IPS-18c (cell line): Measurements from ENCODE around the gene E2F3.
"Not testable (repeated sequence)": the region's sequence is repeated elsewhere in the genome, so short reads cannot be mapped to it uniquely, and the experiment has no call there.

Experiments used
- H3K4me3 ChIP-seq: 2 replicates; pipeline ENCODE4 v1.7.0; 2013; ENCODE audit warnings: low read depth, mild to moderate bottlenecking, low read length, moderate library complexity; ENCODE audit not compliant: insufficient read depth
- H3K9me3 ChIP-seq: one replicate; pipeline ENCODE4 v1.6.1; 2013; ENCODE audit warnings: mild to moderate bottlenecking, low read length, moderate library complexity; ENCODE audit not compliant: control insufficient read depth, insufficient read depth

Gene E2F3

DNA sequence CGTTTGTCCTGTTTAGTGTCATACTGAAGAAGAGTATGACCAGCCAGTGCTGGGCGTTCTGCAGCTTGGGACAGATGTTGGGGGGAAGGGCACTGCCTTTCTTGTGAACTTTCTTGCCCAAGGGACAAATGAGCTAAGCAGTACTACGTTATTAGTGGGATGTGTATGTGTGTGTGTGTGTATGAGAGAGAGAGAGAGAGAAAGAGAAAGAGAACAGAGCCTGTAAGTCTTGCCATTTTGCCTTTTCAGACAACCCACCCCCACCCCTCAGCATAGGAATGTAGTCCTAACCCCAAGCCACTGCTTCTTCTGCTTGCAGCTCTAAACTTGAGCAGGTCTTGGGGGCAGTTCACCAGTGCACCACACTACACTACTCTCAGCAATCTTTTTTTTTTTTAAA lies 45.5 kb downstream of the E2F3 start:
- Histone ChIP-seq H3K4me3 (no peak overlapping the region), H3K9me3 (no peaks in the 10 kb centered on the region)

DNA sequence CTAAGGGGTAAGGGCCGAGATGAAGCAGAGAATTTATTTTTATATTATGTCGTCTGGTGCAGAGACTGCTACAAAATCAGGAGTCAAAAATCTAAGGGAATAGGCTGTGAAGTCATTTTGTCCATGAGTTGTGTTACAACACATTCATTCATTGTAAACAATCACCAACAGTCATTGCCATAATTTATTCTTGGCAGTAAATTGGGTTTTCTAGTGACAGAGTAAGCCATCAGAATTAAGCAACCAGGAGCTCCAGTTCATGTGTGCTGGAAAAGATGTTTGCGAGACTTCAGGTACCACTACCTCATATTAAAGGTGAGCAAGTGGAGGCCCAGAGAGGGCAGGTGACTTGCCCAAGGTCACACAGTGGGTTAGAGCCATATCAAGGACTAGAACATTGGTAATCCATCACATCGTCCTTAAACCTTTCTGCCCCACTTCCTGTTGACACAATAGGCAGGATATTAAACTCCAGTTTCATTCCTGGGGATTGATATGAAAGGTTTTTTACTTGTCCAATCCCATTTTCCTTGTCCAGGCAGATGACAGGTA lies 46.0 kb downstream of the E2F3 start:
- H3K4me3 ChIP-seq = no peak overlapping the region
- H3K9me3 ChIP-seq = no peaks in the 10 kb centered on the region

DNA sequence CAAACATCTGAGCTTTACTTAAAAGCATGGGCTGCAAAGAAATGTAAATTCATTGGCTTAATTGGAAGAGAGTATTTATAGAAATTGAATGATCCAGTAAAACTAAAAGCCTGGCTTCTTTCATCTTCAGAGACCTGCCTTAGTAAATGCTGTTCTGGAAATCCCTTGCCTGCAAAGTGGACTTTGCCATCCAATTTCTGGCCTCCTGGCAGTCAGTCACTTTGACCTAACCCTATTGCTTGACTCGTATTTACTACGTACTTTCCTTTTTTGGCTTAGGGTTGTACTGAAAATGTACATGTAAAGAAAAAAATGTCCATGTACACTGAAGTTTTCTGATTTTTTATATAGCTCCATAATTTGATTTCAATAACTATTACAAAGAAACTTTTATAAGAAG lies 47.1 kb downstream of the E2F3 start:
- no peak overlapping the region for H3K4me3 ChIP-seq

DNA sequence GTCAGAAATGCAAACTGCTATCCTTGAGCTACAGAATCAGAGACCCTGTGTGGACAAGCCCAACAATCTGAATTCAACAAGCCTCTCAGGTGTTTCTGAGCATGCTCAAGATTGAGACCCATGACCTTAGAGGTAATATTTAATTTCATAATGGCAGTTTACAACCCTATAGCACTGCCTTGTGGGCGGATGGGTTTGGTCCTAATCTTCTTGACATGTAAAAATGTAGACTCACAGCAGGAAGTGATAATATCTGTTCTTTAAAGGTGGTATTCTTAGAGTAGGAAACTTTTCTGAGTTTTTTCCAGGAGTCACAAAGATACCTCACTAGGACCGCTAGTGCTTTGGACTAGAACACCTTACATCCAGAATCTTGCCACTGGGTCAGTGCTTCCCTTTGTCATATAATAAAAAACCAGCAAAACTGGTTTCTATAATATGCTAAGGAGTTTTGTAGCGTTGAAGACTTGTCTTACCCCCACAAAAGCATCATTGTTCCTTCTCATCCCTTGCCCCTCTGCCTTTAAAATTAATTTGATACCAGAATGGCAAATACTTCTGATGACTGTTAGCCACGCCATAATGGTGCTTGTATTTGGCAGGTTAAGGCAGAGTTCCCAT lies 52.6 kb downstream of the E2F3 start:
- Histone ChIP-seq H3K4me3 (no peak overlapping the region), H3K9me3 (no peaks in the 10 kb centered on the region)

More for the DNA sequence above, 47.1 kb downstream of the E2F3 start:
- H3K9me3 ChIP-seq = no peaks in the 10 kb centered on the region

DNA sequence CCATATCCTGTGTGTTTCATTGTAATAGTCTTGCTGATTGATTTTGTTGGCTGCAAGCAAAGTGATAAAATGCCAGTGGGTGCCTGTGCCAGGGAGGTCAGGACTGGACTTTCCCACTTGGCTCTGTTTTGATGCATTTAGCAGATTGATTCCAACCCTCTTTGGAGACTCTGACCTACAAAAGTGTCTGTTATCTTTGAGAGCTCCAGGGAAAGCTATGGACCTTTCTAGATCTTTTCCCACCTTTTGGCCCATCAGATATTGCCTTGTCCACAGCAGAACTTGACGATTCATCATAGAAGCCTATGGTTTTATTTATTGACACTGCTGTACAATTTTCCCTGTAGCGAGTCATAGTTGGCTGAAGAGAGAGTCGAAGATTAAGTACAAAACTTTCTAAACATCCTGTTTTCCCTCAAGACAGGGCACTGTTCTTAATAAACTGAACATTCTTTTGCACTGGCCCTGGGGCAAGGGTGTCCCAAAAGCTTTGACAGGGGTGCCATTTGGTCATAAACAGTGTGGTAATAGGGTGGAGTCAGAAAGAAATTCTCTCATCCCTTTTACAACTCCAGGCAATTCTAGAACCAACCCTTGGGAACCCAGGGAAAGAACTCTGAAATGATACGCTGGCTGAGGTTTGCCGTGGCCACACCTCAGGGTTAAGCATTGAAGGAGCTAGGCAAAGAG lies 53.7 kb downstream of the E2F3 start:
- no peak overlapping the region for H3K4me3 ChIP-seq
- H3K9me3 ChIP-seq = no peaks in the 10 kb centered on the region

DNA sequence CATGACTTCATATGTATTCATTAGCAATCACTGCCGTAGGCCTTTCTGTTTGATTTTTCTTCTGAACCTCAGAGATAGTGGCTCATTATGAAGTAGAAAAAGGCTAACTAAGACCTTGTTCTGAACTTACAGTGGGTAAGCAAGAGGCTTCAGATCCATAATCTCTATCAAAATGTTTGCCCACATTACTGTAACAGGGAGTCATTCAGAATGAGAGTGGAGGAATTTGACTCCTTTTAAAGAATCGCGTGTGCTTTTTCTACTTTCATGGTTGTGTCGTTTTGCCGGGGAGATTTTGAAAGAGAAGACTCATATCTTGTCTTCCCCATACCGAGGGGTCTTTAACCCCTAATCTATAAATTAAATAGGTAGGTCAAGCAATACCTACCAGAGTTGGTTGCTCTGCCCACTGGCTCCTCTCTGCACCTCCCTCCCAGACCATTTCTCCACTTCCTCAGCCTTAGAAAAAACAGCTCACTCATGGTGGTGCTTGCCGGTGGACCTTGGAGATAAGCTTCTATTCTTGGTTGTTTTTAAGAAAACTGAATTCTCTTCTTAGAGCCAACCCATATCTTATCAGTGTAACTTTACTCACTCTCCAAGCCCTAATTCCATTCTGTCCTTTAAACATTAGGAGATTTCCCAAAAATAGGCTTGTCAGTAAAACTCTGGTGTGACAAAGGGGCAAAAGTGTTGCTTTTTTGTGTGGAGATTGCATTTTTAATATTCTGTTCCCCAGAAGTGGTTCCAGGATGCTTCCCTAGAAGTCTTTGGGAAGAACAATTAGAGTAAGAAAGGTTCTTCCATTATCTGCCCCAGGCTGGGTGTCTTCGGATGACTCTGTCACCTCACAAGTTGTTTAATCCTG lies 56.6 kb downstream of the E2F3 start:
- H3K4me3 ChIP-seq = no peak overlapping the region
- no peaks in the 10 kb centered on the region for H3K9me3 ChIP-seq

DNA sequence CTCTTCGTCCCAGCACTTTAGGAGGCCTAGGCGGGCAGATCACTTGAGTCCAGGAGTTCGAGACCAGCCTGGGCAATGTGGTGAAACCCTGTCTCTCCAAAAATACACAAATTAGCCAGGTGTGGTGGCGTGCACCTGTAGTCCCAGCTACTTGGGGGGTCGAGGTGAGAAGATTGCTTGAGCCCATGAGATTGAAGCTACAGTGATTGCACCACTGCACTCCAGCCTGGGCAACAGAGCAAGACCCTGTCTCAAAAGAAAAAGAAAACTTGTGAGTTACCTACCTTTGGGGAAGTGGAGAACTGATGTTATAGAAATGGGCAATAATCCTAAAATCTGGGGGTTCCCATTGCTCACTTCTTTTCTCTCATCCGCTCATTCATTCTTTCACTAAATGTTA lies 58.0 kb downstream of the E2F3 start:
- H3K9me3 ChIP-seq = peaks cover 2% of the 10 kb centered on the region
- H3K4me3 ChIP-seq = no peak overlapping the region

DNA sequence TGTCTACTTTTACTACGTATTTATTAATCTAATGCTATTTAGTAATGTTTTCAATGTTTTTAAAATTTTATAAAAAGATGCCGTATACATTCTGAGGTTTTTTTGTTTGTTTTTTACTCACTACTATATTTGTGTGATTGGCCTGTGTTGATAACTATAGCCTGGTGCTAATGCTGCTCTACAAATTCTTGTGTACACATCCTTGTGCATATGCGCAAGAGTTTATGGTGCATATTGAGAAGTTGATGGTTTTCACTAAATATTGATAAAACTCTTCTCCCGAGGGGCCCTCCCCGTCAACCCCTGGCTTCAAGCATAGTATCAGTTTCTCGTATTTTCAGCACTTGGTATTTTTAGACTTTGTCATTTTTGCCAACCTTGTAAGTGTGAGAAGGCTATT lies 59.9 kb downstream of the E2F3 start:
- Histone ChIP-seq H3K4me3 (no peak overlapping the region), H3K9me3 (peaks cover 2% of the 10 kb centered on the region)

DNA sequence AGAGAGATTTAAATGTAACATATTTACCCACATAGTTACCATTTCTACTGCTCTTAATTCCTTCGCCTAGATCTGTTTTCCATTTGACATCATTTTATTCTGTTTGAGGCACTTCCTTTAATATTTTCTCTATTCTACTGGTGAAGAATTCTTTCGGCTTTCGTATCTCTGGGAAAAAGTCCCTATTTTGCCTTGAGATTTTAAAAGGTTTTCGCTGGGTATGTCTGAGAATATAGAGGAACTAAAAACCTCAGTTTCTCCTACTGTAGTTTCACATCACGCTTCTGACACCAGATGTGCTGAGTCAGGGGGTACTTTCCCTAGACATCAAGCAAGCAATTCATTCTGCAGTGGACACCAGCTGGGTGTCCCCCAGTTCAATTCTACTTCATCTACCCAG lies 61.7 kb downstream of the E2F3 start:
- Histone ChIP-seq H3K4me3 (no peak overlapping the region), H3K9me3 (peaks cover 2% of the 10 kb centered on the region)

DNA sequence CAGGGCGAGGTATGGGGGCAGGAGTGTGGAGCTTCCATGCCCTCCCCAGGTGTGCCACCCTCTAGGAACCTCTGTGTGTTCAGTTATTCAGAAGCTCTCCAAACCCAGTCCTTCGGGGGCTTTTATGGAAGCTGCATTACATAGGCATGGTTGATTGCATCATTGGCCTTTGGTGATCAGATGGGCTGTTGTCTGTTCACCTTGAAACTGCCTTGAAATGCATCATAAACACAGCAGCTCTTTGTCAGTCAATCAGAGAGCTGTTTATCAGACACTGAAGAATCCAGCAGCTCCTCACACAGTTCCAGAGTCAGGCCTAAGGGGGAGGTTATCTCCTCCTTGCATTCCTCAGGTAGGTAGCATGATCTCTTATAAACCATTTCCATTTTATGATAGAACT lies 62.4 kb downstream of the E2F3 start:
- Histone ChIP-seq H3K4me3 (no peak overlapping the region), H3K9me3 (peaks cover 2% of the 10 kb centered on the region)

DNA sequence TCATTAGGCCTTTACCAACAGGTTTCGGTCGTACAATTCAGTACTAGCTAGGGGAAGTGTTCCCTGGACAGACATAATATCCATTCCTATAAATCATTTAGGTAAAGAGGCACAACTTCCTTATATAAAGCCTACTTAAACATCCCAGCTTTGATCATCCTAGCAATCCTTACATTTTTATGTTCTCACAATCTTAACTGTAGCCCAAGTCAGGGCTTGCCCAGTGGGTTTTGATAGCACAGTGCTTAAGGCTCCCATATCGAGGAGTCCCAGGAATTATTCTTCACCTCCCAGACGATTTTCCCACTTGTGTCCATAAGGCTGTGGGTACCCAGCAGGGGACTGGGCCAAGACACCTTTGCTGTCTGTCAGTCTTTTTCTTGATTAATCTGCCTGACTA lies 63.2 kb downstream of the E2F3 start:
- H3K9me3 ChIP-seq = peaks cover 2% of the 10 kb centered on the region
- H3K4me3 ChIP-seq = no peak overlapping the region

DNA sequence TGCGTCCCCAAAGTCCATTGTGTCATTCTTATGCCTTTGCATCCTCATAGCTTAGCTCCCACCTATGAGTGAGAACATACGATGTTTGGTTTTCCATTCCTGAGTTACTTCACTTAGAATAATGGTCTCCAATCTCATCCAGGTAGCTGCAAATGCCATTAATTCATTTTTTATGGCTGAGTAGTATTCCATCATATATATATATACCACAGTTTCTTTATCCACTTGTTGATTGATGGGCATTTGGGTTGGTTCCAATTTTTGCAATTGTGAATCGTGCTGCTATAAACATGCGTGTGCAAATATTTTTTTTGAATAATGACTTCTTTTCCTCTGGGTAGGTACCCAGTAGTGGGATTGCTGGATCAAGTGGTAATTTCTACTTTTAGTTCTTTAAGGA lies 63.9 kb downstream of the E2F3 start:
- not testable (repeated sequence) for H3K9me3 ChIP-seq, H3K4me3 ChIP-seq

DNA sequence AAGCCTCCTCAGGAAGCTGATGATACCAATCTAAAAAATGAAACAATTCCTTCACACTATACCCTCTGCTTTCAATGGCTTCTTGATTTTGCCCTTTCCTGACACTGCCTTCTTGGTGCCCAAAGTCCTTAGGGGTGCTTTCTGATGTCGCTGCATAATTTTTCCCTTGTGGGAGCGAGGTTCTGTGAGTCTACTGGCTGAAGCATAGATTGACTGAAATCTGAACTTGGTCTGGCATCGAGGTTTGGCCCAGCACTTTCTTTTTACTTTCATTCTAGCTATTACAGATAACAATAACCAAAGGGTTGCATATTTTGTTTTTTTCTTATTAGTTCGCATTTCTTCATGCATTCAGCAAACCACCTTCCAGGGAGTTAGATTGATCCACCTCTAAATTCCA lies 65.8 kb downstream of the E2F3 start:
- Histone ChIP-seq H3K4me3 (no peak overlapping the region), H3K9me3 (peaks cover 2% of the 10 kb centered on the region)

DNA sequence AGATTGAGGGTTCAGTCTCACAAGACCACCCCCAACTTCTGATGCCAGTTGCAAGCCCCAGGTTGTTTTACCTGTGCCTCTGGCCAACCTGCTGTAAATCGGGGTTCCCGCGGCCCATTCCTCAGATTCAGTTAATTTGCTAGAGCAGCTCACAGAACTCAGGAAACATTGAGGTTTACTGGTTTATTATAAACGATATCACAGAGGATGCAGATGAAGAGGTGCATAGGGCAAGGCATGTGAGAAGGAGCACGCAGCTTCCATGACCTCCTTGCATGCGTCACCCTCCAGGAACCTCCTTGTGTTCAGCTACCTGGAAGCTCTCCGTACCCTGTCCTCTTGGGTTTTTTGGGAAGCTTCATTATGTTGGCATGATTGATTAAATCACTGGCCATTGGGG lies 66.5 kb downstream of the E2F3 start:
- no peak overlapping the region for H3K4me3 ChIP-seq
- H3K9me3 ChIP-seq = peaks cover 2% of the 10 kb centered on the region

DNA sequence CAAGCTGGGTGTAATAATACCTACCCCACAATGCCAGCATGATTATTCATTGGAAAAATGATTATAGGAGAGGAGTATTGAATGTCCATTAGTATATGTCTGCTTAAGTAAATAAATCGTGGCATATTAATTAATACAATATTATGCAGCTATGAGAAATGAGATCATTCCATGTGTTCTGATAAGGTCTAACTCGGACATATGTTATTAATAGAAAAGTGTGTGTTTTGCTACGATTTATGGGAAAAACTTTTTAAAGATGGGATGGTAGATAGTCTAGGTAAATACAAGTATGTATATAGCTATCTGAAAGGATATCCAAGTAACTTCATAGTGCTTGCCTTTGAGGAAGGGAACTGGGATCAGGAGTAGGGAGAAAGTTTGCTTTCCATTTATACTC lies 71.1 kb downstream of the E2F3 start:
- Histone ChIP-seq H3K4me3 (no peak overlapping the region), H3K9me3 (no peaks in the 10 kb centered on the region)

DNA sequence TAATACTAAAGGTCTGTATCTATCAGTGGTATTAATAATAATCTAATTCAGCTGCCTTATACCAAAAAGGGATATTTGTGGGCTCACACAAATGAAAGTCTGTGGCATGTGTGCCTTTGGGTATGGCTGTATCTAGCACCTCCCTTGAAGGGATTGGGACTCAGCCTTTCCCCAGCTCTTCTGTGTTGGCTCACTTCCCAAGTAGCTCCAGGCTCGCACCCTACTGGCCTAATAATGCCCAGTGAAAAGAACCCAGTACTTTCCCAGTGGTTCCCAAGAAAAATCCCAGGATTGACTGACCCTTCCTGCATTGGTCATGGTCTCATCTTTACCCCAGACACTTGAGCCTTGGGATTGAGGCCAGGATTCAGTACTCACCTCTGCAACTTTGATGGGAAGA lies 71.8 kb downstream of the E2F3 start:
- no peaks in the 10 kb centered on the region for H3K9me3 ChIP-seq
- no peak overlapping the region for H3K4me3 ChIP-seq

DNA sequence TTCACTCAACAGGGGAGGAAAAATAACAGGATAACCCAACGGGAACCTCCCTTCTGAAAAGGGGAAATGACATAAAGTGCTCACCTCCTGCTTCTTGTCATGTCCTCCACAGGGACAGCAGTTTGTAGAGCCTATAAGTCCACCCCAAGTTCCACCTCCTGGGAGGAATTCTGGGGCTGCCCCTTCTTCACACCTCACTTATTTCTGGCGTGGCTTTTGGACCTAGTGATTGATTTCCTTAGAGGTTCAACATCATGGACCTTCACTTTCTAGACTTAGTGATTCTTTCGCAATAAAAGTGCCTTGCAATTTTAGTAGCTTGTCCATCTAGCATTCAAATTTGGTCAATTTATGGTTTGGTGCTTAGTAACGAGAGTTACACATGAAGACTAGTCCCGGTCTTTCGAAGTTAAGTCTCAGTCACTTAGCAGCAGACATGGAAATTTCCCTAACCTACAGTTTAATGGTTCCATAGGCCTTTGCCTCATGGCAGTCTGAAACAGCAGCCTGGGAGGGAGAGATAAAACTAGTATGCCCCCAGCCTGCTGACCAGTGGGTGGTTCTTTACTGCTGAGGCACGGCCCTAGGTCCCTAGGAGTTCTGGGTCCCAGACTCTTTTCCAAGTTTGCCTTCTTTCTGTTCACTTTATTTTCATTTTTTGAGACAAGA lies 73.3 kb downstream of the E2F3 start:
- no peak overlapping the region for H3K4me3 ChIP-seq
- H3K9me3 ChIP-seq = no peaks in the 10 kb centered on the region
